ENCODE data around the gene VAV2. TPM values are rescaled to one million over a fixed set of nuclear protein-coding genes. Genes with fewer than 3 reads are reported as not detected.
A peak's percentile ranks its signal among the peaks of the same experiment; 100 is the strongest.

VAV2 gene
- total RNA-seq, 1 donor from 2014 or later: 61.9 TPM

DNA sequence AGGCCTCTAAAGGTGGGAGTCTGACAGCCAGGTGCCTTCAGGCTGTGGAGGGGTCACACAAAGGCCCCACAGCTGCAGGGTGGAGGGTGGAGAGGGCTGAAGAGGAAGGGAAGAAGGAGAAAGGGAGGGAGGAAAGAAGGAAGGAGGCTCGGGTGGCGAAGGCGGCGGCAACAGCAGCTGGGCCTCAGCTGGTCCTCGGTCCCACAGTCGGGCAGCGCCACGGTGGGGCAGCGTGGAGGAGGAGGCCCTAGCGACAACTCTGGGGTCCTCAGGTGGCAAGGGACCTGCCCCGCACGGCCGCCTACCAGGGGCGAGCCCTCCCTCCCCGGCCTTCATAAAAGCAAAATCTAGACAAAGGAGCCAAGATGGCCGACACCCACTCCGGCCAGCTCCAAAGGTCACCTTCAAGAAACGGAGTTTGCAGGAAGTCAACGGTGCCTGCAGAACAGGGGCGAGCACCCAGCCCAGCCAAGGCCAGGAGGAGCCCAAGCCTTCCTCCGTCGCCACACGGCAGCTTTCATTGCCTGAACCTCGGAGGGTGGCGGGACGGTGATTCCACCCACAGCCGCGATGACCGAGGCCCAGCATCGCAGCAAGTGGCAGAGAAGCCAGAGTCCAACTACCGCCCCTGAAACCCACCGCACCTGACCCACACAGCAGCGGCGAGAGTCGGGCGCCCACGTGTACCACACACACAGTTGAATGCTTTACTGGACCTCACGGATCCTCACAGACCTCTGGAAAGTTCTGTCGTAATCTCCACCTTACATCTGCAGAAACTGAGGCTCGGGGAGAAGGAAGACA, 98.7 kb downstream of the VAV2 start:
- H3K36me3 Mint-ChIP-seq: peaks cover 9% of the 10 kb centered on the region
- H3K27me3 Mint-ChIP-seq (ENCODE audit: low read depth): no peaks in the 10 kb centered on the region
- no peak overlapping the region for H3K4me3 Mint-ChIP-seq
- DNase-seq (ENCODE audit: low spot score in 2 of 2, unreplicated experiment in 2 of 2): no peak
- peaks cover 41% of the 10 kb centered on the region for H3K4me1 Mint-ChIP-seq
- TF ChIP-seq, protein P1, sequence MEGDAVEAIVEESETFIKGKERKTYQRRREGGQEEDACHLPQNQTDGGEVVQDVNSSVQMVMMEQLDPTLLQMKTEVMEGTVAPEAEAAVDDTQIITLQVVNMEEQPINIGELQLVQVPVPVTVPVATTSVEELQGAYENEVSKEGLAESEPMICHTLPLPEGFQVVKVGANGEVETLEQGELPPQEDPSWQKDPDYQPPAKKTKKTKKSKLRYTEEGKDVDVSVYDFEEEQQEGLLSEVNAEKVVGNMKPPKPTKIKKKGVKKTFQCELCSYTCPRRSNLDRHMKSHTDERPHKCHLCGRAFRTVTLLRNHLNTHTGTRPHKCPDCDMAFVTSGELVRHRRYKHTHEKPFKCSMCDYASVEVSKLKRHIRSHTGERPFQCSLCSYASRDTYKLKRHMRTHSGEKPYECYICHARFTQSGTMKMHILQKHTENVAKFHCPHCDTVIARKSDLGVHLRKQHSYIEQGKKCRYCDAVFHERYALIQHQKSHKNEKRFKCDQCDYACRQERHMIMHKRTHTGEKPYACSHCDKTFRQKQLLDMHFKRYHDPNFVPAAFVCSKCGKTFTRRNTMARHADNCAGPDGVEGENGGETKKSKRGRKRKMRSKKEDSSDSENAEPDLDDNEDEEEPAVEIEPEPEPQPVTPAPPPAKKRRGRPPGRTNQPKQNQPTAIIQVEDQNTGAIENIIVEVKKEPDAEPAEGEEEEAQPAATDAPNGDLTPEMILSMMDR (IDR thresholded peaks at IDR 0.05; ENCODE audit: unreplicated experiment): no peak
- no peaks in the 10 kb centered on the region for H3K9me3 Mint-ChIP-seq
- H3K27ac Mint-ChIP-seq: peak overlapping the region; percentile 81

DNA sequence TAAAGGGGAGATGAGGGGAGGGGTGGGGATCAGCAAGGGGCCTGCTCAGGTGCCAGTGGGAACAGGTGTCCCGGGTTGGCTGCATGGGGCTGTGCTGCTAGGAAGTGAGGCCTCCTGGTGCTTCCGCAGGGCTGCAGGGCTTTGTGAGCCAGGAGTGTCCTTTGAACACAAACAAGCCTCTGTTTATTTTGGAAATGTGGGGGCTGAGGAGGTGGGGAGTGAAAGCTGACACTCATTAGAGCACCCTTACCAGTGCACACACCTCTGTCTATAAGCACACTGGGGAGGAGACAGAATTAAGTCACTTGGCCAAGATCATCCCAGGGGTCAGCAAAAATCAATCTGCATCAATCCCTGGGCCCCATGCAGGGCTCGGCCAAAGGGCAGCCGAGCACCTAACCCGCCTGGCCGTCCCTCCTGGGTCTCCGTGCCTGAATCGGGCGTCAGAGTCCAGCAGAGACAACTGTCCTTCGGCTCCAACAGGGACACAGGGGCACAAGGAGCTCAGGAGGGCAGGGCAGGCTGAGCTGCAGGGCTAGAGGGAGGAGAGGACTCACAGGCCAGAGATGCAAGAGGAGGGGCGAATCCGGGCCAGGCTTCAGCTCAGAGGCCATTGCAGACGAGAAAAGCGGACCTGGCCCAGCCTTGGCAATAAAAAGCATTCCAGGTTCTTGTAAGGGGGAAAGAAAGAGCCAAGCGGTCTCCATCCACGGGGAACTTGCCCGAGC, 99.8 kb downstream of the VAV2 start:
- Mint-ChIP-seq H3K36me3 (peaks cover 9% of the 10 kb centered on the region), H3K9me3 (no peaks in the 10 kb centered on the region), H3K4me3 (no peak overlapping the region), H3K27me3 (ENCODE audit: low read depth) (no peaks in the 10 kb centered on the region), H3K27ac (peak overlapping the region; percentile 81), H3K4me1 (peaks cover 42% of the 10 kb centered on the region)
- TF ChIP-seq, protein P1 (IDR thresholded peaks at IDR 0.05; ENCODE audit: unreplicated experiment): no peak
- DNase-seq (ENCODE audit: low spot score in 2 of 2, unreplicated experiment in 2 of 2): no peak

DNA sequence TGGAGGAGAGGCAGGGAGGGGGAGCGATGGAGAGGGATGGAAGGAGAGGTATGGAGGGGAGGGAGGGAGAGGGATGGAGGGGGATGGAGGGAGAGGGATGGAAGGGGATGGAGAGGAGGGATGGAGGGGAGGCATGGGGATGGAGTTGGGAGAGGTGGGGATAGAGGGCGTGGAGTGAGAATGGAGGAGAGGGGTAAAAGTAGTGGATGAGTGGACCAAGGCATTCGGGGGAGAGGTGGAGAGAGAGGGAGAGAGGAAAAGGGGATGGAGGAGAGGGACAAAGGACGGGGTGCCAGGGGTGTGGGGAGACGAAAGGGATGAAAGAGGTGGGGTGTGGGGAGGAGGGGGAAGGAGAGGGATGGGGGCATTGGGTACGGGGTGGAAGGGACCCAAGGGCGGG, 100.4 kb downstream of the VAV2 start:
- peaks cover 44% of the 10 kb centered on the region for H3K4me1 Mint-ChIP-seq
- no peaks in the 10 kb centered on the region for H3K9me3 Mint-ChIP-seq
- H3K27me3 Mint-ChIP-seq (ENCODE audit: low read depth): no peaks in the 10 kb centered on the region
- no peak for DNase-seq (ENCODE audit: low spot score in 2 of 2, unreplicated experiment in 2 of 2)
- TF ChIP-seq, protein P1 (IDR thresholded peaks at IDR 0.05; ENCODE audit: unreplicated experiment): no peak
- peaks cover 9% of the 10 kb centered on the region for H3K36me3 Mint-ChIP-seq
- no peak overlapping the region for H3K27ac Mint-ChIP-seq
- H3K4me3 Mint-ChIP-seq: no peak overlapping the region

DNA sequence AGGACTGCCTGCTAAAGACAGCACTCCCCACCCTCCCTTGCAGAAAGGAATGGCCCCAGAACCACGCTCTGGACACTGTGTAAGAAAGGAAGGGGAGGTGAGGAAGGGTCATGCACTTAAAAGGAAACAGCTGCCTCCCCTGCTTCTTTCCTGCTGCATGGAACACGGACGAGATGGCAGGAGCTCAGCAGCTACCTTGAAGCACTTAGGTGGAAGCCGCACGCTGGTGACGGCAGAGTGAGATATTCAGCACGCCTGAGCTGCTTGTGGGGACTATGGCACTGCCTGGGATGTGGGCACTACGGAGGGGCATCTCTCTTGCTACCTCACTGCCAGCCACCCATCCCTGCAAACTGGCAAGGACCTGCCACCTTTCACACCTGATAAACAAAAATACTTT, 101.5 kb downstream of the VAV2 start:
- Mint-ChIP-seq H3K9me3 (no peaks in the 10 kb centered on the region), H3K36me3 (peaks cover 9% of the 10 kb centered on the region), H3K4me3 (no peak overlapping the region), H3K27me3 (ENCODE audit: low read depth) (no peaks in the 10 kb centered on the region), H3K27ac (no peak overlapping the region), H3K4me1 (peaks cover 53% of the 10 kb centered on the region)
- TF ChIP-seq, protein P1 (IDR thresholded peaks at IDR 0.05; ENCODE audit: unreplicated experiment): no peak
- no peak for DNase-seq (ENCODE audit: low spot score in 2 of 2, unreplicated experiment in 2 of 2)

DNA sequence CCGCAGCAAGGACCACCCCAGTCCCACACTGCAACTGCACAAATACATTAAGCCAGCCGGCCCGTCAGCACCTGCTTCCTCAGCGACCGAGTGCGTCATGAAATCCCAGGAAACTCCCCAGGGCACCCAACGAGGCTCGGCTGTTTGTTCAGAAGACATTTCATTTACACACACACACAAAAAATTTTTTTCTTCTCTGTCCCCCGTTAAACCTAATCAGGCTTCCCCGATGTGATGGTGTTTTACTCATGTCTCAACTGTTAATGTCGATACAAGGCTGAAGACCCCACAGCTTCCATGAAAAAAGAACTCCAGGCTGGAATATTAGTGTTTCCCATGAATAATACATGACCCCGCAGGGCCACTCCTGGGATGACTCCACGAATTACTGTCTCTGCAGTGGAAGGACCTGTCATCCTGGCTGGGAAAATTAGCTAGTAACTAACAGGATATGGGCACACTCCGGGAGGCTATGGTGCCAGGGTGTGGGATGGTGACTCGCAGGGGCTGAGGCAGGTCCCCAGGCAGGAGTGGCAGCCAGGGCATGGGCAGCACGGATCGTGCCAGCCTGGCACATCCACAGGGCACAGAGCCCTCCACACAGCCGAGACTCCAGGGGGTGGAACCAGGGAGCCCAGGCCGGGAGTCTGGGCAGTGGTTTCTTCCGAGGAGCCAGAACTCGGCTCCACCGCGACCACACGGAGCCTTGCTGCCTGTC, 102.4 kb downstream of the VAV2 start:
- H3K4me3 Mint-ChIP-seq: no peak overlapping the region

More for the DNA sequence above, 102.4 kb downstream of the VAV2 start:
- TF ChIP-seq, protein P1 (IDR thresholded peaks at IDR 0.05; ENCODE audit: unreplicated experiment): no peak
- Mint-ChIP-seq H3K9me3 (no peaks in the 10 kb centered on the region), H3K27me3 (ENCODE audit: low read depth) (no peaks in the 10 kb centered on the region), H3K36me3 (peaks cover 7% of the 10 kb centered on the region), H3K4me1 (peaks cover 57% of the 10 kb centered on the region), H3K27ac (peak overlapping the region; percentile 73)
- DNase-seq (ENCODE audit: low spot score in 2 of 2, unreplicated experiment in 2 of 2): no peak

Measured in mesothelial cell of epicardium (in vitro differentiated cells).